Measurements from ENCODE around the gene VAV1.

DNA sequence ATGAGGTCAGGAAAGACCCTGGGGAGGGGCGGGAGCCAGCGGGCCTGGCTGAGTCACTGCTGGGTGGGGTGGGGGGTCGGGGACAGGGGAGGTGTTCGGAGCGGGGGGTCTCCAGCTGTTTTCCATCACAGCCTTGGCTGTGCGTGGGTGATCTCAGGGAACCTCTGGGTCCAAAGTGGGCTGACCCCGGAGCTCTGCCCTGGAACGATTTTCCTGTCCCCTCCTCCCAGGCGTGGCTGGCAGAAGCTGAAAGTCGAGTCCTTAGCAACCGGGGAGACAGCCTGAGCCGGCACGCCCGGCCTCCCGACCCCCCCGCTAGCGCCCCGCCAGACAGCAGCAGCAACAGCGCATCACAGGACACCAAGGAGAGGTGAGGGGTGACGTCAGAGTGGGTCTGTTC lies 22.4 kb upstream of the VAV1 start:
- TF ChIP-seq, protein P1, sequence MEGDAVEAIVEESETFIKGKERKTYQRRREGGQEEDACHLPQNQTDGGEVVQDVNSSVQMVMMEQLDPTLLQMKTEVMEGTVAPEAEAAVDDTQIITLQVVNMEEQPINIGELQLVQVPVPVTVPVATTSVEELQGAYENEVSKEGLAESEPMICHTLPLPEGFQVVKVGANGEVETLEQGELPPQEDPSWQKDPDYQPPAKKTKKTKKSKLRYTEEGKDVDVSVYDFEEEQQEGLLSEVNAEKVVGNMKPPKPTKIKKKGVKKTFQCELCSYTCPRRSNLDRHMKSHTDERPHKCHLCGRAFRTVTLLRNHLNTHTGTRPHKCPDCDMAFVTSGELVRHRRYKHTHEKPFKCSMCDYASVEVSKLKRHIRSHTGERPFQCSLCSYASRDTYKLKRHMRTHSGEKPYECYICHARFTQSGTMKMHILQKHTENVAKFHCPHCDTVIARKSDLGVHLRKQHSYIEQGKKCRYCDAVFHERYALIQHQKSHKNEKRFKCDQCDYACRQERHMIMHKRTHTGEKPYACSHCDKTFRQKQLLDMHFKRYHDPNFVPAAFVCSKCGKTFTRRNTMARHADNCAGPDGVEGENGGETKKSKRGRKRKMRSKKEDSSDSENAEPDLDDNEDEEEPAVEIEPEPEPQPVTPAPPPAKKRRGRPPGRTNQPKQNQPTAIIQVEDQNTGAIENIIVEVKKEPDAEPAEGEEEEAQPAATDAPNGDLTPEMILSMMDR (IDR thresholded peaks at IDR 0.05): no peak
- no peak for TF ChIP-seq POLR2AphosphoS5 (IDR thresholded peaks at IDR 0.05)
- no peak for TF ChIP-seq POLR2A (IDR thresholded peaks at IDR 0.05)
